GM21515 (cell line): ENCODE measurements around the gene MMP23B.
A peak's percentile ranks its signal among the peaks of the same experiment; 100 is the strongest.

Source experiments
- ATAC-seq: cut with Tn5 transposase; IDR thresholded peaks from one replicate; pipeline ENCODE4 v1.9.1; 2021; ENCODE audit not compliant: unreplicated experiment

The MMP23B gene

DNA sequence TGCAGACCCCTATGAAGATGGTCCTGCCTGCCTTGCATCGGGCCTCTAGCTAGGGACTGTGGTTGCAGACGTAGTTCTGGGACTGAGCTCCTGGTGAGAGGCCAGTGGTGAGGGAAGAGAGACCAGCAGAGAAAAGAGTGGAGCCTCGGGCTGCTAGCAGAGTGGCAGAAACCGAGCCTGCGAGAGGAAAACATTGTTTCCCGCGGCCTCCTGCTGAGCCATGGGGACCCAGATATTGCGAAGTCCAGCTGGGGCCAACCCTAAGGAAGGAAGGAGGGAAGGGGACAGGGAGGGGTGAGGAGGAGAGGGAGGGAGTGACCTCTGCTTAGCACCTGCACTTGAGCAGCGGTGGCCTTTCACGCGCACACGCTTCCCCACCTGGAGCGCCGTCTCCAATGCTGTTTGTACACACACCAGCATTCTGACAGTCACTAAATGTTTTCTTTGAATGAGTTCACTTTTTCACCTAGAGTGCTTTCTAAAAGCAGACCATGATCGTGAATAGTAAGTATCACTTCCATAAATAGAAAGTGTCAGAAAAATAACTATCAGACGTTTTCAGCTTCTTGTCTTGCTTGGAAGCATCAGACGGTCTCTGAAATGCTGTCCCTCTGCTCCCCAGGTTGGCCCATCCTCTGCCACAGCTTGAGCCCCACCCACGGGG is 29.5 kb upstream of the MMP23B start:
- no peak for ATAC-seq

DNA sequence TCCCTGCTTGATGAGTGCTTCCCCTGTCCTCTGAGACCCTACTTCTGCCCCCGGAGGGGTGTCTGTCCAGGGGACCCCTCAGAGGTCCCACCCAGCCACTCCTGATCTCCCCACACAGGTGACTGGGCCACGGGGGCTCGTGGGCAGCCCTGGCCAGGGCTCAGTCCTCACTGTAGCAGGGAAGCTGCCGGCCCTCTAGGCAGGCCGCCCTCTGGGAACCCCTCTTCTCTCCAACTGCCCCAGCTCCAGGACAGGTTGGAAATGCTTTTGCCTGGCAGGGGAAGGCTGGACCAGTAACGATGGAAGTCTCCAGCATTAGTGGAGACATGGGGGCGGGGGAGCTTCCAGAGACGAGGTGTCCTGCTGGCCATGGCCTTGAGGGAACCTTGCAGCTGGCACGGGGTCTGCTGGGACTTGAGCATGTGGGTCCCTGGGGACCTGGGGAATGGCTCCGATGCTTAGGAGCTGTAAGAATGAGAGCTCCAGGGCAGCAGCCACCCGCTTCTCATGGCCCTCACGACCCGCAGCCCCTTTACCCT is 28.9 kb upstream of the MMP23B start:
- ATAC-seq: no peak

DNA sequence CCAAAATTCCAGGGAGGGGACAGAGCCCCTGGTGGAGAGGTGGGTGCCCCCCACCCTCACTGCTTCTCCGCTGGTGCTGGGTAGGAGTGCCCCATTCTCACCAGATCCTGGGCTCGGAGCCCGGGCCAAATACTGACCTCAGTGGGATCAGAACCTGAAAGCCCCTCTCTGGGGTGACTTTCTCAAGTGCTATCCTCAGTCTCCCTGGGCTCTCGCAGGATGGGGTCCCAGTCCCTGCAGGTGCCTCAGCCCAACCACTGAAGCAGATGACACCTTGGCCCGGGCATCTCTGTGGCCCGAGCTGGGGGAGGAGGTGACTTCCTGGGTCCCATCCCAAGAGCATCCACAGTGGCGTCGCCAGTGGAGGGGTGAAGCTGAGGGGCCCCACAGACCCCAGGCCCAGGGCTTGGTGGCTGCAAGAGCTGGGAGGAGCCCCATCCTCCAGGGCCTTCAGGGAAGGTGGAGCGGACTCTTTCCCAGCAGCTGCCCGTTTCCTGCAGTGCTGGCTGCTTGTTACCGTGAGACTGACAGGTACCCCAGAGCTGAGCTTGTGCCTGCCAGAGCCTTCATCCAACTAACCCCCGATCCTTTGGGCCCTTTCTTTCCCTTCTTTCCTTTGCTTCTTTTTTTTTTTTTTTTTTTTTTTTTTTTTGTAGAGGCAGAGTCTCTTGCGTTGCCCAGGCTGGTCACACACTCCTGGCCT is 28.2 kb upstream of the MMP23B start:
- ATAC-seq: no peak

DNA sequence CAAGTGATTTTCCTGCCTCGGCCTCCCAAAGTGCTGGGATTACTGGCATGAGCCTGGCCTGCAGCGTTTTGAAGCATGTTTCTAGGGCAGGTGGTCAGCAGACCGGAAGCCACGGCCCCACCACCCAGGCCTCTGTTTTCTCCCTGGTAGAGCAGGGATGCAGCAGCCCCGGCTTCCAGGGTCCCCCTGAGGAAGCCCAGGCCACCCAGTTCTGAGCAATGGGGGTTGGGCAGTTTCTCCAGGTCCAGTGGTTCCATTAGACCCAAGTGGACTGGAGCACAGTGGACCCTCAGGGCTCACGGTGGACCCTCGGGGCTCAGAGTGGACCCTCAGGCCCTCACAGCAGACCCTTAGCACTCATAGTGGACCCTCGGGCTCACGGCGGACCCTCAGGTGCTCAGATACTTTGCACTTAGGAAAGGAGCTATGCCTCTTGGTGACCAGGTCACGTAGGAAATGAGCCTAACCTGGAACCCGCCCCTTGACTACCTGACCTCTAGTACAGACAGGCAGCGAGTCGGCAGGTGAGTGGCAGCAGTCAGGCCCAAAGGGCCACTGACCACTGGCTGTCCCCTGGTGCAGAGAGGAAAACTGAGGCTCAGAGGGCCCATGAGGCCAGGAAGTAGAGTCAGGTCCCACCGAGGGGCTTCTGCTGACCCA is 27.5 kb upstream of the MMP23B start:
- ATAC-seq: no peak

DNA sequence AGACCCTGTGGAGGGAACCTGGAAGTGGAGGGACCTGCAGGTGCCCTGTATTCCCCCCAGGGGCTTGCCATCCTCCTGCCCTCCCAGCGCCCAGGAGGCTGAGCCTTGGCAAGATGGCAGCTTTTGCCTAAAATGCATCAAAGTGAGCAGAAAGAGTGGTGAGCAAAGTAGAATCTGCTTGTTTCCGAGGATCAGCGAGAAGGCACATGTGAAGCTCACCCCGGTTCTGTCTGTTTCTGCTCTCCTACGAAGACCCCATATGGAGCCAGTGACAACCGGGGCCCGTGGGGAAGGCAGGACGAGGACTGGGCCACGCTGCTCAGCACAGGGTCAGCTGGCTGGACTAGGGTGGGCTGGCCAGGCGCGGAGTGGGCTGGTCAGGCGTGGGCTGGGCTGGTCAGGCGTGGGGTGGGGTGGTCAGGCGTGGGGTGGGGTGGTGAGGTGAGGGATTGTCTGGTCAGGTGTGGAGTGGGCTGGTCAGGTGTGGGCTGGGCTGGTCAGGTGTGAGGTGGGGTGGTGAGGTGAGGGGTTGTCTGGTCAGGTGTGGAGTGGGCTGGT is 26.9 kb upstream of the MMP23B start:
- no peak for ATAC-seq

DNA sequence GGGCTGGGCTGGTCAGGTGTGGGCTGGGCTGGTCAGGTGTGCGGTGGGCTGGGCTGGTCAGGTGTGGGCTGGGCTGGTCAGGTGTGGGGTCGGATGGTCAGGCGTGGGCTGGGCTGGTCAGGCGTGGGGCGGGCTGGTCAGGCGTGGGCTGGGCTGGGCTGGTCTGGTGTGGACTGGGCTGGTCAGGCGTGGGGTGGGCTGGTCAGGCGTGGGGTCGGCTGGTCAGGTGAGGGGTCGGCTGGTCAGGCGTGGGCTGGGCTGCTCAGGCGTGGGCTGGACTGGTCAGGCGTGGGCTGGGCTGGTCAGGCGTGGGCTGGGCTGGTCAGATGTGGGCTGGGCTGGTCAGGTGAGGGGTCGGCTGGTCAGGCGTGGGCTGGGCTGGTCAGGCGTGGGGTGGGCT is 26.2 kb upstream of the MMP23B start:
- no peak for ATAC-seq

DNA sequence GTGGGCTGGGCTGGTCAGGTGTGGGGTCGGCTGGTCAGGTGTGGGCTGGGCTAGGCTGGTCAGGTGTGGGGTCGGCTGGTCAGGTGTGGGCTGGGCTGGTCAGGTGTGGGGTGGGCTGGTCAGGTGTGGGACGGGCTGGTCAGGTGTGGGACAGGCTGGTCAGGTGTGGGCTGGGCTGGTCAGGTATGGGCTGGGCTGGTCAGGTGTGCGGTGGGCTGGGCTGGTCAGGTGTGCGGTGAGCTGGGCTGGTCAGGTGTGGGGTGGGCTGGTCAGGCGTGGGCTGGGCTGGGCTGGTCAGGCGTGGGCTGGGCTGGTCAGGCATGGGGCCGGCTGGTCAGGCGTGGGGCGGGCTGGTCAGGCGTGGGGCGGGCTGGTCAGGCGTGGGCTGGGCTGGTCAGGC is 25.7 kb upstream of the MMP23B start:
- ATAC-seq: no peak

DNA sequence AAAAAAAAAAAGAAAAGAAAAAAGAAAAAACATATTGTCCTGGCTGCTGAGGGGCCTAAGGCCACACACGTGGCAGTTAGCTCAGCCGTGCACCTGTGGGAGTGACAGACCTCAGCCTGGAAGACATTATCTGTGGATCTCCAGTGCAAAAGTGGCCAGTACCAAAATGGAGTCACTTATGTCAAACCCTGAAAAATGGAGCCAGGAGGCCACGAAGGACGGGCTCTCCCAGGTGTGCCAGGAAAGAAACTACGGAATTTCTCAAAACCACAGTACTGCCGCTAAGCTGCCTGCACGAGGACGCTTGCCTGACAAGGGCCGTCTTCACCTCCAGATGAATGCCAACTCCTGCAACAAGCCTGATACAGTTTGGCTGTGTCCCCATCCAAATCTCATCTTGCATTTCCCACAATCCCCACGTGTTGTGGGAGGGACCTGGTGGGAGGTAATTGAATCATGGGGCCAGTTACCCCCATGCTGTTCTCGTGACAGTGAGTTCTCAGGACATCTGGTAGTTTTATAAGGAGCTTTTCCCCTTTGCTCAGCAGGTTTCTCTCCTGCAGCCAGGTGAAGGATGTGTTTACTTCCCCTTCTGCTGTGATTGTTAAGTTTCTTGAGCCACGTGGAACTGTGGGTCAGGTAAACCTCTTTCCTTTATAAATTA is 22.0 kb upstream of the MMP23B start:
- no peak for ATAC-seq

DNA sequence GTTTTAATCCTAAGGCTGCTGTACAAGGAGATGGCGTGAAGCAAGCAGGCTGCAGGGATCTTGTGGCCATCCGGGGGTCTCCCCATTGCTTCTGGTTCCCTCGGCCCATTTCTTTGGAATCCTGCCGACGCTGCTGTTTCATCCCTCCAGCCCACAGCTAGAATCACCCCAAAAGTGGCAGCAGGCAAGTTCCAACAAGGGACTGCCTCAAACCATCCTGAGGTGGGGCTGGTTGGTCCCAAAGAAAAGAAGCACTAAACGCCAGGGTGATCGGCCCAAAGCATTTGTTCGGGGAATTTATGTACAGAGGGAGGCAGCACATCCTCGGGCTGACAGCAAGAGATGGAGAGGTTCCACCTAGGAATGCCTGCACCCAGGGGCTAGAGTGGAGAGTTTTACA is 21.2 kb upstream of the MMP23B start:
- ATAC-seq: no peak

DNA sequence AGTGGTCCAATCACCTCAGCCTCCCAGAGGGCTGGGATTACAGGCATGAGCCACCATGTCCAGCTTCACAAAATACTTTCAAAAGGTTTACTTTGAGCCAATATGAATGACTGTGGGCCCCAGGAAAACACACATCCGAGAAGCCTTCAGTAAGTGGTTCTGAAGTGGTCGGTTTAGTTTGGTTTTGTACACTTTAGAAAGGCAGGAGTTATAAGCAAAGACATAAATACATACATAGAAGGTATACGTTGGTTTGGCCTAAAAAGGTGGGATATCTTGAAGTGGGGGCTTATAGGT is 19.9 kb upstream of the MMP23B start:
- no peak for ATAC-seq

DNA sequence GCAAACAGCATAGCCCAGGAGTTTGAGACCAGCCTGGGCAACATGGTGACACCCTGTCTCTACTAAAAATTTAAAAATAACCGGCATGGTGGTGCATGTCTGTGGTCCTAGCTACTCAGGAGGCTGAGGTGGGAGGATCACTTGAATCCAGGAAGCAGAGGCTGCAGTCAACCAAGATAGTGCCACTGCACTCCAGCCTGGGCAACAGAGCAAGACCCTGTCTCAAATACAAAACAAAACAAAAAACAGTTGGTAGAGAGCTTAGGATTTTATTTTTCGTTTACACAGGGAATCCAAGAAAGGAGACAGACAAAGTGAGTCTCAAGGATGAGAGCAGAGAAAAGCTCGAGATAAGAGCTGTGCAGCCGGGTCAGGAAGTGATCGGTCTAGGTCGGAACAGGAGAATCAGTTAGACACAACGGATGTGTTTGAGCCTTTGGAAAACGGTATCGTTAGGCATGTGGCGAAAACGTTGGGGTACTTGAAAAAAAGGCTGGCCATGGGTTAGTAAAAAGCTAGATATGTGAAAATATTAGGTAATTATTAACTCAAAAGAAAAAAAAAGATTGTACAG is 18.4 kb upstream of the MMP23B start:
- no peak for ATAC-seq

DNA sequence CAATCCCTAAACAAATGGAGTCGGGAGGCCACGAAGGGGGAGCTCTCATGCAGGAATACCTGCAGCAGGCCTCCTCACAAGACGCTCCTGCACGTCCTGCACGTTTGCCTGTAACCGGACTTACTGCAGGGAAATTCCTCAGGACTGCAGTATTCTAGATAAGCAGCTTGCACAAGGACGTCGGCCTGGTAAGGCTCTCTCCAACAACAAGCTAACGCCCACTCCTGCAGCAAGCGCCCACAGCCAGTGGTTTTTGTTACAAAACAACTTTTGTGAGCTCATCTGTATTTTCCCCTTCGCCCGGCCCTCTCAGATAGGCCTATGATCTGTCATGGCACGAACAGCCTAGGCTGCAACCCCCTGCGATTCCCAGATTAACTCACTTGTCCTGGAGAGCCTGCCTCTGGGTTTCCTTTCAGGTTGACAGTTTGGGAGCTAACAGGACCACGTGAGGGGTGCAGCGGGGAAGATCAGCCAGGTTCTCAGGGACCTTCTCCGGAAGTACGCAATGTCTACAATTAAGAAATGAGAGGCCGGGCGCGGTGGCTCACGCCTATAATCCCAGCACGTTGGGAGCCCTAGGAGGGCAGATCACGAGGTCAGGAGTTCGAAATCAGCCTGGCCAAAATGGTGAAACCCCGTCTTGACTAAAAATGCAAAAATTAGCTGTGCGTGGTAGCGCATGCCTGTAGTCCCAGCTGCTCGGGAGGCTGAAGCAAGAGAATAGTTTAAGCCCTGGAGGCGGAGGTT is 17.6 kb upstream of the MMP23B start:
- no peak for ATAC-seq

DNA sequence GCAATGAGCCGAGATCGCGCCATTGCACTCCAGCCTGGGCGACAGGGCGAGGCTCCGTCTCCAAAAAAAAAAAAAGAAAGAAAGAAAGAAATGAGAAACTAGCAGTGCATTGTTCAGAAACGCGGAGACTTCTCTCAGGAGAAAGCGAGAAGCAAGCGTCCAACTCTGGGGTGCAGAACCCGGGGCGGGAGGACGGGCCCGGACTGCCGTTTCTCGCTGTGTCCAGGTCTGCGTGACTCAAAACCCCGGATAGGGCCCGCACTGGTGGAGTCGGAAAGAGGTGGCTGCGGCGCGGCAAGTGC is 17.1 kb upstream of the MMP23B start:
- ATAC-seq: no peak

DNA sequence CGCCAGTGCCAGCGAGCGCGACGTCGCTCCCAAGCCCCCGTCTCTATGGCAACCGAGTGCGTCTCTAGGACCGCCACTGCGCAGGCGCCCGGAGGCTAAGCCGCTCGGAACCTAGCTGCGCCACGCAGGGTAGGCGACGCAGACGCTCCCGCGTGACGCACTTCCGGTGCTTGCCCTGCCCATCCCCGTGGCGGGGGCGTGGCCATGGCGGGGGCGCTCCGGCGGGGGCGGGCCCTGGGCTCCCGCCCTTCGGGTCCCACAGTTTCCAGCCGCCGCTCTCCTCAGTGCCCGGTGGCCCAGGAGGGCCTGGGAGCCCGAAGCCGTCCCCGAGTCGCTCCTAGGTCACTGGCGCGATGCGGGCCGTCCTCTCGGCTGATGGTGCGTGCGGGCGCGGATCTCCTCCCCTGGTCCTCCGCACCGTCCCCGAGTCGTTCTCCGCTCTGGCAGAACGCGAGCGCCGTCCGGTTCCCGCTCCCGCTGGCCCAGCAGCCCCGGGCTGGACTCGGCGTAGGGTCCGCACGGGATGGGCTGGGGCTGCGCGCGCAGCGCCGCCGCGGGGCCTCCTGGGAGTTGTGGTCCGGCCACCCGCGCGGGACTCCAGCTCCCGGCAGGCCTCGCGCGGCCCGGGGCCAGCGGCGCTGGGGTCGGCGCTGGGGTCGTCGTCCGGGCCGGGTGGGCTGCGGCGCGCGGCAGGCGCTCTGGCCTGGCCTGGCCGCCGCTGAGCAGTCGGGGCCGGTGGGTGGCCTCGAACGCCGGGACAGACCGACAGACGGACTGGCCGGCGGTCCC is 16.5 kb upstream of the MMP23B start, which contains the start of gene MIB2:
Gene MIB2 (plus strand): TSS at position 245 of the 789 bp plus-strand sequence. CDS start 7,953 bp downstream, outside the sequence.
- ATAC-seq: peak; percentile 78

DNA sequence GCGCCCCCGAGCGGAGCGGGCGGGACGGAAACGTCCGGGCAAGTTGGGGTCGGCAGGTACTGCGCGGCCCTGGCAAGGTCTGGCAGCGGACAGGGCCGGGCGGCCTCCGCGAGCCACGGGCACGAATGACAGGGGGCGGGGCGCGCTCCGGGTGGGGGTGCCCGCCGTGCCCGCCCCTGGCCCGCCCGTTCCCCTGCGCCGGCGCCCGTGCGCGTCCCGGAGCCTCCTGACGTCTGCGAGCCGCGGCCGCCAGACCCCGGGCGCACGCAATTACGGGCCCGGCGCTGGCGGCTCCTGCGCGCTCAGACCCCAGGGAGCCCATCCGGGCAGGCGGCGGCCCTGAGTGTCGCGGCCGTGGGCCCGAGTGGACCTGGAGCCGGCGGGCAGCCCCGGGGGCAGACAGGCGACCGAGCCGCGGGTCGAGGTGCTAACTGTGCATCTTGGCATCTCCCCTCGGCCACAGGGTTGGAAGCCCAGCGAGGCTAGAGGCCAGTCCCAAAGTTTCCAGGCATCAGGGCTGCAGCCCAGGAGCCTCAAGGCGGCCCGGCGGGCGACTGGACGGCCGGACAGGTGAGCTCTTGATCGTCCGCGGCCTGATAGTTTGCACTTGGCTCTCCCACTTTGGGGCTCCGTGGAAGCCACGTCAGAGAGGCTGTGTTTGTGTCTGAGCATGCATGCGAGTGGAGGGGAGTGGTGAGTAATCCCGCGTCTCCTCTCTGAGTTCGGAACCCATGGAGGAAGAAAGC is 15.8 kb upstream of the MMP23B start:
- peak; percentile 19 for ATAC-seq

DNA sequence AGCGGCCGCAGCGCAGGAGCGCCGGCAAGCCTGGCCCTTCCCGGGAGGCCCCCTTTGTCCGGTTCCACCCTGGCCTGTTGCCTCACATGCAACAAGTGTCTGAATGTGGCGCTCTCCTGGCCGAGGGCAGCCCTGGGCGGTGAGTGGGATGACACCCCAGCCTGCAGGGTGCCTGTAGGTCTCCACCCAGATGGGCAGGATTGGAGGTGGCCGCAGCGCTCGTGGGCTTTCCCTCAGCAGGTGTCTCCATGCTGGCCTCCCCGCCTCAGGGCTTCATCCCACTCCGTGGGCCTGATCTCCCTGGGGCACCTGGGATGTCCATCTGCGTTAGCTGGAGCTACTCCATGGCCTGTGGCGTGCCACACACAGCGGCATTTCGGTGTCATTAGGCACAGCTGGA is 15.1 kb upstream of the MMP23B start:
- no peak for ATAC-seq

DNA sequence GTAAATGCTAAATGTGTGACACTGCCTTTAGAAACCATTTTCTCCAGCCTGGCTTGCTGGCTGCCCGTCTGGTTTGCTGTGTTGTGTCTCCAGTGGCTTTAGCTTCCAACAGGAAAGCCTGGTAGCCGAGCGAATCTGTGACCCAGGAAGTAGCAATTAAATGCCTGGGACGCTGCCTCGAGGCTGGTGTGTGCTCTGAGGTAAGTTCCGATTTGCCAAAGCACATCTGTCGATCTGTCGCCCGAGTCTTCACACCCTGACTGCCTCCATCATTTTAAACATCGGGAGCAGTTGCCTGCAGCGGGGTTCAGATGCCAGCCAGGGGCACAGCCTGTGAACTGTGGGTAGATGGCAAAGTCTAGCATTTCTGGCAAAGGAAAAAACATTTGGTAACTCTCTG is 14.5 kb upstream of the MMP23B start:
- no peak for ATAC-seq

DNA sequence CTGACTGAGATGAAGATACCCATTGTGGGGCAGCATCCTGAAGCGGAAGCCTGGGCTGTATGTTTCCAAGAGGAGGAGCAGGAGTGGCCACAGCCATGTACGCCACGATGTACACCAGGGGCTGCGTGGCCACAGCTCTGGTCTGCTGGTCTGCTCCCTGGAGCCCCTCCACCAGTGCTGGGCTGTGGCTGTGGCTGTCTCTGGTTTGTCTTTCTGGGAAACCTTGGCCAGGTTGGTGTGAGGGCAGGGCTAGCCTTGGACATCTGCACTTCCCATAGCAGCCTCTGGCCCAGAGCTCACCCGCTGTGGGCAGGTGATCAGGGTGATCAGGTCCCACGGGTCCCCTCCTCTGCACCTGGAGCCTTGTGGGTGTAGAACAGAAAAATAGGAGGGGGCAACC is 14.0 kb upstream of the MMP23B start:
- no peak for ATAC-seq
